Vagina (tissue), 2 donors: Measurements from ENCODE around the gene MAN1A1.

Source experiments
- POLR2A ChIP-seq, 2 donors: fragments of 450-650 bp; IDR thresholded peaks; one replicate each; pipeline ENCODE4 v1.6.1; 2017; ENCODE audit warnings: antibody characterized with exemption in 2 of 2, mild to moderate bottlenecking in 2 of 2, moderate library complexity in 2 of 2
- TF ChIP-seq, protein P1 (sequence below), 3 experiments: fragments of 450-650 bp in 2 of 3; fragments of 200-600 bp in 1 of 3; sonication (generic) in 1 of 3; IDR thresholded peaks; one replicate each; pipeline ENCODE4 v1.5.1; 2017 to 2019; ENCODE audit warnings: antibody characterized with exemption in 3 of 3, mild to moderate bottlenecking in 2 of 3, moderate library complexity in 2 of 3

DNA sequence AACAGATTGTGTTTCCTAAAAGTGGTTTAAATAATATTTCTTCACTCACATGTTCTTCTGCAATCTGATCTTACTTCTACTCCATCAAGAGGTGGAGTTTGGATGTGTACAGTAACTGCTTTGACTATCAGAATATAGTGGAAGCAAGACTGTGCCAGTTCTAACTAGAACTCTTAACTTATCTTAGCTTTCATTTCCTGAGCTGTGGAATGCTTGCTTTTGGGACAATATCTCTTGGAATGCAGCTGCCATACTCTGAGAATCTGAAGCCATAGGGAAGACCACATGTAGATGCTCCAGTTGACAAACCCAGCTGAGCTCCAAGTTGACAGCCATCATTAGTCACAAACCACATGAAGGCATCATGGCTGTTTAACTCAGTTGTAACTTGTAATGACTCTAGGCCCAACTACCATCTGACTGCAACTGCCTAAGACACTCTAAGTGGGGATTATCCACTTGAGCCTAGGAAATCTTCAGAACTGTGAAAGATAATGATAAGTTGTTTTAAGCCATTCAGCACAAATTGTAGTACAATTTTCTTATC is 40.8 kb upstream of the MAN1A1 start:
- TF ChIP-seq, protein P1, sequence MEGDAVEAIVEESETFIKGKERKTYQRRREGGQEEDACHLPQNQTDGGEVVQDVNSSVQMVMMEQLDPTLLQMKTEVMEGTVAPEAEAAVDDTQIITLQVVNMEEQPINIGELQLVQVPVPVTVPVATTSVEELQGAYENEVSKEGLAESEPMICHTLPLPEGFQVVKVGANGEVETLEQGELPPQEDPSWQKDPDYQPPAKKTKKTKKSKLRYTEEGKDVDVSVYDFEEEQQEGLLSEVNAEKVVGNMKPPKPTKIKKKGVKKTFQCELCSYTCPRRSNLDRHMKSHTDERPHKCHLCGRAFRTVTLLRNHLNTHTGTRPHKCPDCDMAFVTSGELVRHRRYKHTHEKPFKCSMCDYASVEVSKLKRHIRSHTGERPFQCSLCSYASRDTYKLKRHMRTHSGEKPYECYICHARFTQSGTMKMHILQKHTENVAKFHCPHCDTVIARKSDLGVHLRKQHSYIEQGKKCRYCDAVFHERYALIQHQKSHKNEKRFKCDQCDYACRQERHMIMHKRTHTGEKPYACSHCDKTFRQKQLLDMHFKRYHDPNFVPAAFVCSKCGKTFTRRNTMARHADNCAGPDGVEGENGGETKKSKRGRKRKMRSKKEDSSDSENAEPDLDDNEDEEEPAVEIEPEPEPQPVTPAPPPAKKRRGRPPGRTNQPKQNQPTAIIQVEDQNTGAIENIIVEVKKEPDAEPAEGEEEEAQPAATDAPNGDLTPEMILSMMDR (IDR thresholded peaks at IDR 0.05) = no peak
- TF ChIP-seq POLR2A (IDR thresholded peaks at IDR 0.05) = no peak
